HG03565 (cell line): ENCODE data around the gene FER1L5.

Source experiments
- ATAC-seq: cut with Tn5 transposase; IDR thresholded peaks from one replicate; pipeline ENCODE4 v1.9.1; 2021; ENCODE audit warnings: mild to moderate bottlenecking, moderate library complexity; ENCODE audit not compliant: unreplicated experiment

Gene FER1L5

GRCh38 chr2:96679848-96680247 is 37.3 kb downstream of the FER1L5 start:
- ATAC-seq = no peak

GRCh38 chr2:96680561-96681141 is 38.1 kb downstream of the FER1L5 start:
- ATAC-seq = no peak

- no peak for ATAC-seq
These were observed 39.0 kb downstream of the FER1L5 start for GRCh38 chr2:96681540-96681939.

GRCh38 chr2:96683307-96683706 is 40.7 kb downstream of the FER1L5 start:
- ATAC-seq = no peak

- ATAC-seq = no peak
These were observed 41.6 kb downstream of the FER1L5 start for GRCh38 chr2:96683972-96684820.

- no peak for ATAC-seq
These were observed 42.5 kb downstream of the FER1L5 start for GRCh38 chr2:96684883-96685576.

GRCh38 chr2:96685577-96686459 is 43.3 kb downstream of the FER1L5 start:
- no peak for ATAC-seq

- ATAC-seq = no peak
These were observed 44.7 kb downstream of the FER1L5 start for GRCh38 chr2:96687266-96687665.

- no peak for ATAC-seq
These were observed 45.4 kb downstream of the FER1L5 start for GRCh38 chr2:96687711-96688640.

- ATAC-seq = no peak
These were observed 46.3 kb downstream of the FER1L5 start for GRCh38 chr2:96688649-96689430.

GRCh38 chr2:96689431-96689991 is 46.9 kb downstream of the FER1L5 start:
- no peak for ATAC-seq

- ATAC-seq = no peak
These were observed 47.9 kb downstream of the FER1L5 start for GRCh38 chr2:96690306-96691021.

GRCh38 chr2:96691022-96691612 is 48.6 kb downstream of the FER1L5 start:
- no peak for ATAC-seq

GRCh38 chr2:96692094-96692971 is 49.8 kb downstream of the FER1L5 start:
- no peak for ATAC-seq

GRCh38 chr2:96693286-96694200 is 51.0 kb downstream of the FER1L5 start:
- ATAC-seq = no peak

GRCh38 chr2:96694279-96694678 is 51.7 kb downstream of the FER1L5 start:
- no peak for ATAC-seq
